Parathyroid adenoma (tissue), 2 donors: Measurements from ENCODE around the gene CEP57L1.

ENCODE experiments used
- H2AFZ ChIP-seq: fragments of 300-600 bp; sonication (generic); one replicate; pipeline ENCODE4 v1.7.0; 2017; ENCODE audit warnings: antibody characterized with exemption, mild to moderate bottlenecking
- H3K27ac ChIP-seq: fragments of 300-600 bp; sonication (generic); one replicate; pipeline ENCODE4 v1.7.0; 2017
- H3K27me3 ChIP-seq: fragments of 300-600 bp; sonication (generic); one replicate; pipeline ENCODE4 v1.7.0; 2017; ENCODE audit warnings: low read length; ENCODE audit not compliant: control insufficient read depth, insufficient read depth
- H3K36me3 ChIP-seq: fragments of 300-600 bp; sonication (generic); one replicate; pipeline ENCODE4 v1.7.0; 2017; ENCODE audit warnings: low read length; ENCODE audit not compliant: control insufficient read depth, insufficient read depth
- H3K4me1 ChIP-seq: fragments of 300-600 bp; sonication (generic); one replicate; pipeline ENCODE4 v1.7.0; 2017; ENCODE audit warnings: control low read depth
- H3K4me2 ChIP-seq: fragments of 300-600 bp; sonication (generic); one replicate; pipeline ENCODE4 v1.7.0; 2017; ENCODE audit warnings: low read length
- H3K4me3 ChIP-seq: fragments of 300-600 bp; sonication (generic); one replicate; pipeline ENCODE4 v1.7.0; 2017; ENCODE audit warnings: low read depth, low read length
- H3K79me2 ChIP-seq: fragments of 300-600 bp; sonication (generic); one replicate; pipeline ENCODE4 v1.7.0; 2017; ENCODE audit warnings: control low read depth
- H3K9ac ChIP-seq: fragments of 300-600 bp; sonication (generic); one replicate; pipeline ENCODE4 v1.7.0; 2017; ENCODE audit warnings: mild to moderate bottlenecking
- H3K9me3 ChIP-seq: fragments of 300-600 bp; sonication (generic); one replicate; pipeline ENCODE4 v1.7.0; 2017; ENCODE audit warnings: low read length; ENCODE audit not compliant: control insufficient read depth
- TF ChIP-seq, protein P1 (sequence below): fragments of 300-600 bp; sonication (generic); IDR thresholded peaks from one replicate; pipeline ENCODE4 v1.7.0; 2017; ENCODE audit warnings: antibody characterized with exemption, mild to moderate bottlenecking
- donor health status: primary hyperparathyroidism.

The CEP57L1 gene

DNA sequence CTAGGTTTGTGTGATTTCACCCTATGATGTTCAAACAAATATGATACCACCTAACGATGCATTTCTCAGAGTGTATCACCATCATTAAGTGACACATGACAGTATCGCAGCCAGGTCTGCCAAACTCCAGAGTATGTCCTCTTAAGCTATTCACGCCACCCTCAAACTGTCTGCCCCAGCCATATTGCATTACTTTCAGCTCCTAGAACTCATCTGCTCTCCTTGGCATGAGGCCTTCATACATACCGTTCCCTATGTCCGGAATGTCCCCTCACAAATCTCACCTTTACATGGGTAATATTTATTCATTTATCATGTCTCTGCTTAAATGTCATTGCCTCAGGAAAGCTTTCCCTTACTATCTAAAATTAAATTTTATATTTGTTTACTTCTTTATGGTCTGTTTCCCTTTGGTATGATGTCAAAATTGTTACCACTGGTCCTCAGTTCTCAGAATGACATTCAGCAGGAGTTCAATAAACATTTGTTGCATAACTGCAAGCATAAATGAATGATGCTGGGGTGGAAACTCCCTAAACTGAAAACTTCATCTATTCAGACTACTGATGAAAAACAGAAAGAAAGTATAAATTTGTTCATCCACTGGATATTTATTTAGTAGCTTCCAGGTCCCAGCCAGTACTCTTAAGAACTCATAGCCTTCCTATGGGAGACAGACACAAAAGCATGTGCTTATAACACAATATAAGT, 3.8 kb upstream of the CEP57L1 start:
- Histone ChIP-seq H3K27me3 (no peaks in the 10 kb centered on the region), H3K4me2 (peak overlapping the region; percentile 97), H3K9ac (no peak overlapping the region), H3K4me3 (peak overlapping the region; percentile 85), H3K9me3 (no peaks in the 10 kb centered on the region), H3K79me2 (peaks cover 31% of the 10 kb centered on the region), H3K27ac (no peak overlapping the region), H3K4me1 (peaks cover 11% of the 10 kb centered on the region), H3K36me3 (no peaks in the 10 kb centered on the region), H2AFZ (no peak overlapping the region)
- TF ChIP-seq, protein P1, sequence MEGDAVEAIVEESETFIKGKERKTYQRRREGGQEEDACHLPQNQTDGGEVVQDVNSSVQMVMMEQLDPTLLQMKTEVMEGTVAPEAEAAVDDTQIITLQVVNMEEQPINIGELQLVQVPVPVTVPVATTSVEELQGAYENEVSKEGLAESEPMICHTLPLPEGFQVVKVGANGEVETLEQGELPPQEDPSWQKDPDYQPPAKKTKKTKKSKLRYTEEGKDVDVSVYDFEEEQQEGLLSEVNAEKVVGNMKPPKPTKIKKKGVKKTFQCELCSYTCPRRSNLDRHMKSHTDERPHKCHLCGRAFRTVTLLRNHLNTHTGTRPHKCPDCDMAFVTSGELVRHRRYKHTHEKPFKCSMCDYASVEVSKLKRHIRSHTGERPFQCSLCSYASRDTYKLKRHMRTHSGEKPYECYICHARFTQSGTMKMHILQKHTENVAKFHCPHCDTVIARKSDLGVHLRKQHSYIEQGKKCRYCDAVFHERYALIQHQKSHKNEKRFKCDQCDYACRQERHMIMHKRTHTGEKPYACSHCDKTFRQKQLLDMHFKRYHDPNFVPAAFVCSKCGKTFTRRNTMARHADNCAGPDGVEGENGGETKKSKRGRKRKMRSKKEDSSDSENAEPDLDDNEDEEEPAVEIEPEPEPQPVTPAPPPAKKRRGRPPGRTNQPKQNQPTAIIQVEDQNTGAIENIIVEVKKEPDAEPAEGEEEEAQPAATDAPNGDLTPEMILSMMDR, result no peak

DNA sequence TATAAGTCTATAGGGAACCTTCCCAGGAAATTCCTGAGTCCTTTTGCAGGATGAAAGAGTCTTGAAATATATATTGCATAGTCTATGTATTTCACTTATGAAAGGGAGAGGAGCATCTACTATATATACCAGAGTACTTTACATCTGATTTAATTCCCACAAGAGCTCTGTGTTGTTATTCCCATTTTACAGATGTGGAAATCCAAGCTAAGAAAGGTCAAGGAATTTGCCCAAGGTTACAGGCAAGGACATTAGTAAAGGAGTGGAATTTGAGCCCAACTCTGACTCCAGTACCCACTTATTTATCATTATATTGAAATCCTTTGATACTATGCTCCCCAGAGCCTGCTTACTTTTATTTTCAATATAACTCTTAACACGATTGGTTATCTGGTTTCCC, 3.2 kb upstream of the CEP57L1 start:
- peaks cover 14% of the 10 kb centered on the region for H3K4me1 ChIP-seq
- peak overlapping the region; percentile 85 for H3K4me3 ChIP-seq
- H3K4me2 ChIP-seq, result peak overlapping the region; percentile 97
- no peak overlapping the region for H2AFZ ChIP-seq
- H3K27me3 ChIP-seq, result no peaks in the 10 kb centered on the region
- TF ChIP-seq, protein P1, result no peak
- H3K36me3 ChIP-seq, result no peaks in the 10 kb centered on the region
- no peak overlapping the region for H3K9ac ChIP-seq
- no peaks in the 10 kb centered on the region for H3K9me3 ChIP-seq
- H3K79me2 ChIP-seq, result peaks cover 31% of the 10 kb centered on the region
- no peak overlapping the region for H3K27ac ChIP-seq

DNA sequence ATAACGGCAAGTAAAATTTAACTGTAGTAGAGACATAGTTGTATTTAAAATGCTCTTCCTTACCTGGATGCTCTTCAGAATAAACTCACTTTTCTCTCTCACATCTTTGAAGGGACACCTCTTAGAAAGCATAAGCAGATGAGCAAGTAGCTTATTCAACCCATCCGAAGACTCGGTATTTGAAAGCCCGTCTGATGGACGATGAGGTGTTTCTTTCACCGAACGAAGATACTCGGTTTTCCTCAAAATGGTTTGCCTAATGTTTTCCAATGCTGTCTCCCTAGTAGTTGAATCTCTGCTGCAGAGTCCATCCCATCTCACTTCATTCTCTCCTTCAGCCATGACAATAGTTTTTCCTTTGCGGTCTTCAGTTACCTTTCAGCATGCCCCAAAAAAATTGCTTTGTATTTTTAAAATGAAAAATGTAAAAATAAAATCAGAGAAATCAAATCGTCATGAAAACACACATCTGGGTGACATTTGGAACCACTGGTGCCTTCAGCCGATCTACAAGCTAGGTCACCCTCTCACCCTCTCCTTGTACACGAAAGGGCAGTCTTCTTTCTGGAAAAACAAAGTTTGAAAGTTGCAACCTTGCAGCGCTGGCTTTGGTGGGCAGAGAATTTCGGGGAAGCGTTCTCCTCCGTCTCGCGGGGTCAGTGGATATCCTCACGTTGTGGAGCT, 1.4 kb upstream of the CEP57L1 start:
- Histone ChIP-seq H3K36me3 (no peaks in the 10 kb centered on the region), H3K9ac (peak overlapping the region; percentile 55), H3K27me3 (no peaks in the 10 kb centered on the region), H3K79me2 (peaks cover 37% of the 10 kb centered on the region), H3K27ac (peak overlapping the region; percentile 97), H3K4me2 (peak overlapping the region; percentile 97), H3K9me3 (no peaks in the 10 kb centered on the region), H3K4me1 (peaks cover 7% of the 10 kb centered on the region), H2AFZ (peak overlapping the region; percentile 84), H3K4me3 (peak overlapping the region; percentile 85)
- TF ChIP-seq, protein P1, result no peak

DNA sequence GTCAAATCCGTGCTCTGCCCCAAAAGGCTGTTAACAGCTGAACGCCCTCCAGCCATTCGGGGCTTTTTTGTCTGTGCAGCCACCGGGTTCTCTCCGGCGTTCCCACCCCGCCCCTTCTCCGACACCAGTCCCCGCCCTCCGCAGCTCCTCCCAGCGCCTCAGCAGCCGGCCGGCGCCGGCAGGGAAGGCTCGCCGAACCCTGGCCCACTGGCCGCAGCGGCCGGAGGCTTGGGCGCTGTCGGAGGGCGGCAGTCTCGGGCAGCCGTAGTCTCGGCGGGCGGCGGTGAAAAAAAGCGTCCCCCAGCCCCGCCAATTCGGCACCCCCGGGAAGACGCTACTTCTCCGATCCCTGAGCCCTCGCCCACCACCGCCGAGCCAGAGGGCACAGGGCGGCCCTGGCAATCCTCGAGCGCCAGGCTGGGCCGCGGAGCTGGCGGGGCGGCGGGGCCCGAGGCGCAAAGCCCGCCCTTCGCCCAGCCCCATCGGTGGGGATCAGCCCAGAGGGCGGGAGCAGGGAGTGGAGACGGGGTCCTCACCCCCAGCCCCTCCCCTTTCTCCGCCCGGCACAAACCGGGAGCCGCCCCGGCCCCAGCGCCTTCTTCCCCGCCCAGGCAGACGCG, 781 bp upstream of the CEP57L1 start, which contains the start of gene SESN1:
TSS of gene SESN1 (minus strand) at position 431 of the 620 bp plus-strand sequence. CDS start 773 bp downstream, outside the sequence.
- Histone ChIP-seq H3K27ac (peak within 1 kb of the TSS; percentile 97), H3K9me3 (no peaks in the 10 kb centered on the region), H2AFZ (peak within 1 kb of the TSS; percentile 84), H3K9ac (peak within 1 kb of the TSS; percentile 73), H3K27me3 (no peaks in the 10 kb centered on the region), H3K79me2 (peaks cover 37% of the 10 kb centered on the region), H3K36me3 (no peaks in the 10 kb centered on the region), H3K4me3 (peak within 1 kb of the TSS; percentile 85), H3K4me1 (peaks cover 7% of the 10 kb centered on the region), H3K4me2 (peak within 1 kb of the TSS; percentile 97)
- TF ChIP-seq, protein P1, result no peak
